Natural killer cell (primary cell): ENCODE measurements around the gene TRIM2. TPM values are rescaled to one million over a fixed set of nuclear protein-coding genes. Genes with fewer than 3 reads are reported as not detected.

Source experiments
- ATAC-seq, 3 donors: fragments of 150-1000 bp in 2 of 3; fragments of 200-7000 bp in 1 of 3; cut with Tn5 transposase; 1 replicate in 1 of 3; 2 replicates in 2 of 3; pipeline ENCODE4 v1.10.0; 2021; ENCODE audit warnings: mild to moderate bottlenecking in 2 of 3, moderate library complexity in 2 of 3
- DNase-seq, 2 donors: peaks; one replicate each; pipeline versions ENCODE4 v3.0.0 to v3.0.0-alpha.2; 2013 to 2021; ENCODE audit warnings: mixed read lengths in 1 of 2
- H3K27ac ChIP-seq: one replicate; pipeline ENCODE4 v1.5.1; 2013; ENCODE audit warnings: mild to moderate bottlenecking, low read length
- H3K27me3 ChIP-seq: one replicate; pipeline ENCODE4 v1.6.1; 2013; ENCODE audit warnings: low read length; ENCODE audit not compliant: control insufficient read depth, insufficient read depth
- H3K36me3 ChIP-seq: one replicate; pipeline ENCODE4 v1.6.1; 2013; ENCODE audit warnings: low read length; ENCODE audit not compliant: control insufficient read depth, insufficient read depth
- H3K4me1 ChIP-seq: one replicate; pipeline ENCODE4 v1.6.1; 2013; ENCODE audit warnings: low read length; ENCODE audit not compliant: control insufficient read depth, insufficient read depth
- H3K4me3 ChIP-seq: one replicate; pipeline ENCODE4 v1.5.1; 2013; ENCODE audit warnings: low read length
- H3K9me3 ChIP-seq: one replicate; pipeline ENCODE4 v1.6.1; 2013; ENCODE audit warnings: low read length; ENCODE audit not compliant: control insufficient read depth, insufficient read depth
- H3K27ac Mint-ChIP-seq, 2 donors: one replicate each; pipeline ENCODE4 v1.8.0; 2022; ENCODE audit warnings: mild to moderate bottlenecking in 2 of 2, mixed read lengths in 2 of 2, moderate library complexity in 1 of 2
- H3K27me3 Mint-ChIP-seq, 2 donors: one replicate each; pipeline ENCODE4 v1.8.0; 2022; ENCODE audit warnings: low read depth in 2 of 2, mixed read lengths in 2 of 2
- H3K36me3 Mint-ChIP-seq: one replicate; pipeline ENCODE4 v1.8.0; 2022; ENCODE audit warnings: mixed read lengths
- H3K4me1 Mint-ChIP-seq, 2 donors: one replicate each; pipeline ENCODE4 v1.8.0; 2022; ENCODE audit warnings: mixed read lengths in 2 of 2
- H3K4me3 Mint-ChIP-seq: one replicate; pipeline ENCODE4 v1.8.0; 2022; ENCODE audit warnings: mild to moderate bottlenecking, moderate library complexity, mixed read lengths
- H3K9me3 Mint-ChIP-seq, 2 donors: one replicate each; pipeline ENCODE4 v1.8.0; 2022; ENCODE audit warnings: mixed read lengths in 2 of 2
- WGBS: methylation state at CpG from one replicate; pipeline ENCODE4 v1.1.7; 2013; ENCODE audit warnings: missing lambda C conversion rate; ENCODE audit not compliant: insufficient coverage; 5-methylcytosine and 5-hydroxymethylcytosine counted together
- intact Hi-C: fragments of 100-400 bp; cut with micrococcal nuclease; formaldehyde crosslinking; loops from one replicate; pipeline ENCODE4 v1.14.2; 2022
- total RNA-seq, 4 donors: library from RNA; stranded (reverse); fragments of 120-200 nt in 1 of 4; gene quantifications; one replicate each; pipeline versions ENCODE4 v1.2.3 to v1.2.4, GENCODE V29; 2013 to 2022
- TF ChIP-seq, protein P1 (sequence below): fragments of 200-600 bp; IDR thresholded peaks from one replicate; pipeline ENCODE4 v1.8.0; 2022; ENCODE audit warnings: antibody characterized with exemption

Gene TRIM2
- total RNA-seq, 3 donors from 2014 or later (not counting 1 experiment from before 2014, with no cell fraction given) = 0.11 TPM; not detected in 2

DNA sequence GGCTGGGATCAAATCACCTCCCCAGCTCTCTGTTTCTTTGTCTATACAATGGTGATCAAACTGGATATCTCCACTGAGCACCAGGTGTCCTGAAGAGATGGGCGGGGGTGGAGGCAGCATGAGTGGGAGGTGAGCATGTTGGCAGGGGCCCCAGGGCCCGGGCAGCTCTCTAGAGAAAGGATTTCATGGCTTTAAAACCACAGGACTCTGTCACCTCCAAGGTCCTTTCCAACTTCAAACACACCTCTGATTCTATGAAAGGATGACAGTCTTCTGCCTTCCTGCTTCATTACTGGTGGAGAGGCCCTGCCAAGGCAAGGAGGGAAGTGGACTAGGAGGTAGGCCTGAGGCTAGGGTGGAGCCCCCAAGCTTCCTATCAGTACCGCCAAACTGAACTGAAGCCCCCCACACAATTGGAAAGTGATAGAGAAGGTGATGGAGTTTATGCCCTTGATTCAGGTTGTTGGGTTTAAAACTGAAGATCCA, 38.6 kb downstream of the TRIM2 start:
- no peak for ATAC-seq
- H3K36me3 Mint-ChIP-seq = no peaks in the 10 kb centered on the region
- H3K27ac ChIP-seq = no peak overlapping the region

DNA sequence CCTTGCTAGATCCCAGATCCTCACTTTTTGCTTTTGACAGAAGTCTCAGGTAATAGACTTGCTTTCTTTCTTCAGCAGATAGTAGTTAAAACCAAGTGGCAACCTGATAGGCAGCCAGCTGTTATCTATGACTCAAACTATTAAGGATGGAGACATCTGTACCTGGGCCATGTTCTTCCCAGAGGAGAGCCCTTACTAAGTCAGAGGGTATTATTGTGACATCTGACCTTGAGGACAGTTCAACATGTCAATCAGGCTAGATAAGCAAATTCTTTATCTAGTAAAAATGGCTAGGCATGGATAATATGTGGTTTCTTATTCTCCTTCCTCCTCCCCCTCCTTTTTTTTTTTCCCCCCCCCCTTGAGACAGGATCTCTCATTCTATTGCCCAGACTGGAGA, 39.2 kb downstream of the TRIM2 start:
- peaks cover 0 to 14% of the 10 kb centered on the region in 2 donors for H3K27me3 Mint-ChIP-seq
- TF ChIP-seq, protein P1, sequence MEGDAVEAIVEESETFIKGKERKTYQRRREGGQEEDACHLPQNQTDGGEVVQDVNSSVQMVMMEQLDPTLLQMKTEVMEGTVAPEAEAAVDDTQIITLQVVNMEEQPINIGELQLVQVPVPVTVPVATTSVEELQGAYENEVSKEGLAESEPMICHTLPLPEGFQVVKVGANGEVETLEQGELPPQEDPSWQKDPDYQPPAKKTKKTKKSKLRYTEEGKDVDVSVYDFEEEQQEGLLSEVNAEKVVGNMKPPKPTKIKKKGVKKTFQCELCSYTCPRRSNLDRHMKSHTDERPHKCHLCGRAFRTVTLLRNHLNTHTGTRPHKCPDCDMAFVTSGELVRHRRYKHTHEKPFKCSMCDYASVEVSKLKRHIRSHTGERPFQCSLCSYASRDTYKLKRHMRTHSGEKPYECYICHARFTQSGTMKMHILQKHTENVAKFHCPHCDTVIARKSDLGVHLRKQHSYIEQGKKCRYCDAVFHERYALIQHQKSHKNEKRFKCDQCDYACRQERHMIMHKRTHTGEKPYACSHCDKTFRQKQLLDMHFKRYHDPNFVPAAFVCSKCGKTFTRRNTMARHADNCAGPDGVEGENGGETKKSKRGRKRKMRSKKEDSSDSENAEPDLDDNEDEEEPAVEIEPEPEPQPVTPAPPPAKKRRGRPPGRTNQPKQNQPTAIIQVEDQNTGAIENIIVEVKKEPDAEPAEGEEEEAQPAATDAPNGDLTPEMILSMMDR = no peak
- Histone ChIP-seq H3K9me3 (no peaks in the 10 kb centered on the region), H3K27me3 (no peaks in the 10 kb centered on the region), H3K4me3 (no peak overlapping the region), H3K27ac (no peak overlapping the region), H3K36me3 (no peaks in the 10 kb centered on the region), H3K4me1 (peaks cover 2% of the 10 kb centered on the region)
- H3K9me3 Mint-ChIP-seq = no peaks in the 10 kb centered on the region
- DNase-seq = no peak
- no peak overlapping the region for H3K27ac Mint-ChIP-seq
- H3K4me3 Mint-ChIP-seq = no peak overlapping the region
- H3K36me3 Mint-ChIP-seq = no peaks in the 10 kb centered on the region
- intact Hi-C loops = no loop called here
- no peak for ATAC-seq
- peaks cover 0 to 4% of the 10 kb centered on the region in 2 donors for H3K4me1 Mint-ChIP-seq

More for the DNA sequence above, 38.6 kb downstream of the TRIM2 start:
- H3K9me3 Mint-ChIP-seq = no peaks in the 10 kb centered on the region
- no peak for DNase-seq
- intact Hi-C loops = no loop called here
- Histone ChIP-seq H3K4me1 (no peaks in the 10 kb centered on the region), H3K9me3 (no peaks in the 10 kb centered on the region), H3K36me3 (no peaks in the 10 kb centered on the region), H3K4me3 (no peak overlapping the region), H3K27me3 (no peaks in the 10 kb centered on the region)
- H3K4me3 Mint-ChIP-seq = no peak overlapping the region
- no peak overlapping the region for H3K27ac Mint-ChIP-seq
- H3K4me1 Mint-ChIP-seq = no peaks in the 10 kb centered on the region
- WGBS = 83% methylated on average over 2 of the region's 3 CpGs
- H3K27me3 Mint-ChIP-seq = peaks cover 0 to 14% of the 10 kb centered on the region in 2 donors
- TF ChIP-seq, protein P1 = no peak

DNA sequence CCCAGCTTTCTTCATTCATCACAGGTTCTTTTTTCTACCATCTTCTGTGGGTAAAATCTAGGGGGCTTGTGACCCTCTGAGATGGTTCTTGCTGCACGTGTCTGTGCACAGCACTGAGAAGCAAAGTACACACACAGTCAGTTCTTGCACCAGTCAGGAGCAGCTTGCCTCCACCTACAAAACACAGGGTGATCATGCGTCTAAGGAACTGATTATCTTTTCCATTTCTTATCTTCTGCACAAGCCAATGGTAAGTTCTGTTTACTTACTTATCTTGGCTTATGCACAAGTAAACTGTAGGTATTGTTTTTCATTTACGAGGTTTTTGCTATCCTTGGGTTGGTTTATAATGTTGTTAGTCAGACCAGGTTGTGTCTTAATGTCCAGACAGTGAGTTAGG, 40.7 kb downstream of the TRIM2 start:
- Mint-ChIP-seq H3K27ac (no peak overlapping the region), H3K4me1 (peaks cover 11 to 17% of the 10 kb centered on the region in 2 donors), H3K9me3 (no peaks in the 10 kb centered on the region), H3K27me3 (peaks cover 0 to 14% of the 10 kb centered on the region in 2 donors), H3K36me3 (no peaks in the 10 kb centered on the region), H3K4me3 (no peak overlapping the region)
- no peaks in the 10 kb centered on the region for H3K36me3 ChIP-seq
- ATAC-seq (no peak), DNase-seq (no peak)
- no peak overlapping the region for H3K27ac ChIP-seq
- peaks cover 14% of the 10 kb centered on the region for H3K4me1 ChIP-seq
- H3K9me3 ChIP-seq = no peaks in the 10 kb centered on the region
- intact Hi-C loops = no loop called here
- H3K27me3 ChIP-seq = no peaks in the 10 kb centered on the region
- no peak overlapping the region for H3K4me3 ChIP-seq
- WGBS = 93% methylated on average over 3 of the region's 3 CpGs
- TF ChIP-seq, protein P1 = no peak

DNA sequence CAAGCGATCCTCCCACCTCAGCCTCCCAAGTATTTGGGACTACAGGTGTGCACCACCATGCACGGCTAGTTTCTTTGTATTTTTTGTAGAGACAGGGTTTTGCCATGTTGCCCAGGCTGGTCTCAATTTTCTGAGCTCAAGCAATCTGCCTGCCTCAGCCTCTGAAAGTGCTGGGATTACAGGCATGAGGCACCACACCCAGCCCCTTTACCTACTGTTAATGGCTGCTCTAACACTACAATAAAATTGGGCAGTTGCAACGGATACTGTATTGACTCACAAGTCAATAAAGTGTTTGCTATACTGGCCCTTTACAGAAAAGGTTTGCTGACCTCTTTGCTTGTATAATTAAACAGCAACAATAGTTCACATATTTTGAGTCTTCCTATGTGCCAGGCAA, 41.5 kb downstream of the TRIM2 start:
- Mint-ChIP-seq H3K4me3 (no peak overlapping the region), H3K27me3 (peaks cover 0 to 14% of the 10 kb centered on the region in 2 donors), H3K4me1 (peaks cover 11 to 17% of the 10 kb centered on the region in 2 donors), H3K27ac (no peak overlapping the region), H3K9me3 (no peaks in the 10 kb centered on the region), H3K36me3 (no peaks in the 10 kb centered on the region)
- no peak for DNase-seq
- H3K36me3 ChIP-seq = no peaks in the 10 kb centered on the region
- no peaks in the 10 kb centered on the region for H3K9me3 ChIP-seq
- H3K4me3 ChIP-seq = no peak overlapping the region
- no peaks in the 10 kb centered on the region for H3K27me3 ChIP-seq
- TF ChIP-seq, protein P1 = no peak
- H3K27ac ChIP-seq = no peak overlapping the region
- 92% methylated on average over 3 of the region's 3 CpGs for WGBS
- no peak for ATAC-seq
- intact Hi-C loops = no loop called here
- H3K4me1 ChIP-seq = peaks cover 14% of the 10 kb centered on the region
